Adrenal gland (tissue), 12 donors: Measurements from ENCODE around the gene TULP4. TPM values are rescaled to one million over a fixed set of nuclear protein-coding genes. Genes with fewer than 3 reads are reported as not detected.

Source experiments
- DNase-seq, 7 donors: peaks; one replicate each; pipeline ENCODE4 v3.0.0-alpha.2; 2019 to 2020
- H3K27ac ChIP-seq, 5 donors: fragments of 200-600 bp; sonication (generic) in 4 of 5; 1 replicate in 3 of 5; 2 replicates in 2 of 5; pipeline versions ENCODE4 v1.5.1 to v1.8.0; 2016 to 2020; ENCODE audit warnings: mild to moderate bottlenecking in 1 of 5
- H3K27me3 ChIP-seq: fragments of 200-600 bp; 2 replicates; pipeline ENCODE4 v1.8.0; 2021
- H3K36me3 ChIP-seq, 2 donors: fragments of 200-600 bp; replicated peaks in 1 of 2; 1 replicate in 1 of 2; 2 replicates in 1 of 2; pipeline versions ENCODE4 v1.5.1 to v1.8.0; 2018 to 2022
- H3K4me1 ChIP-seq, 2 donors: fragments of 200-600 bp; replicated peaks in 1 of 2; 1 replicate in 1 of 2; 2 replicates in 1 of 2; pipeline versions ENCODE4 v1.5.1 to v1.8.0; 2018 to 2021
- H3K4me3 ChIP-seq, 4 donors: fragments of 200-600 bp; sonication (generic) in 3 of 4; one replicate each; pipeline ENCODE4 v1.5.1; 2016 to 2018
- H3K9me3 ChIP-seq, 3 donors: fragments of 200-600 bp; sonication (generic) in 1 of 3; replicated peaks in 1 of 3; 1 replicate in 2 of 3; 2 replicates in 1 of 3; pipeline versions ENCODE4 v1.5.1 to v1.8.0; 2016 to 2021
- CTCF ChIP-seq, 6 experiments: fragments of 450-650 bp in 4 of 6; fragments of 200-600 bp in 2 of 6; sonication (generic) in 1 of 6; IDR thresholded peaks; 1 replicate in 5 of 6; 2 replicates in 1 of 6; pipeline versions ENCODE4 v1.5.1 to v1.8.0; 2016 to 2021; ENCODE audit warnings: antibody characterized with exemption in 6 of 6, mild to moderate bottlenecking in 2 of 6, moderate library complexity in 1 of 6
- POLR2A ChIP-seq, 2 donors: fragments of 450-650 bp; IDR thresholded peaks; one replicate each; pipeline ENCODE4 v1.6.1; 2017; ENCODE audit warnings: antibody characterized with exemption in 2 of 2, mild to moderate bottlenecking in 2 of 2, moderate library complexity in 1 of 2
- WGBS, 4 donors: extraction: QIAGEN DNeasy Blood & Tissue Kit in 2 of 4; methylation state at CpG; one replicate each; pipeline versions ENCODE4 v1.1.5 to v1.1.7; 2013 to 2017; 5-methylcytosine and 5-hydroxymethylcytosine counted together
- intact Hi-C, 2 donors: fragments of 100-400 bp; cut with DNase I; formaldehyde crosslinking; loops; one replicate each; pipeline versions ENCODE4 v1.14.1 to v1.15.0; 2022 to 2023
- polyA plus RNA-seq, 3 donors: library from polyadenylated mRNA; stranded (reverse); fragments of 200-250 nt in 2 of 3; fragments of 350-450 nt in 1 of 3; fragmentation: Illumina TruSeq in 1 of 3; extraction: RNeasy Lipid Tissue Mini Kit (QIAGEN cat#74804) in 1 of 3; gene quantifications; one replicate each; pipeline ENCODE4 v1.2.3, GENCODE V29; 2013 to 2014
- total RNA-seq, 9 donors: library from RNA; depleted of rRNA in 4 of 9; stranded (reverse); fragments of >200 nt in 4 of 9; fragments of 120-200 nt in 1 of 9; fragmentation: NEBNext Ultra II Directional in 1 of 9; extraction: Animal tissue kit (Norgen Biotek cat#: 25700) in 1 of 9; gene quantifications; one replicate each; pipeline versions ENCODE4 v1.1.0 to v1.2.4, GENCODE V29; 2013 to 2023
- donor health status: healthy with polysubstance abuse.
- donor health status: Bipolar disorder and iron deficiency.
- donor health status: DM: yes; HTN: yes; CAD: no.
- donor health status: DM: no; HTN: no; CAD: no.
- donor health status: DM: no; HTN: no; CAD: no.
- donor health status: DM: yes; HTN: yes; CAD: no.

The TULP4 gene
- total and polyA plus RNA-seq, 12 donors: 1.9 to 89.6 (median 61.4) TPM

- Histone ChIP-seq H3K4me3 (no peak overlapping the region), H3K4me1 (peaks cover 0 to 10% of the 10 kb centered on the region in 2 donors), H3K27ac (no peak overlapping the region), H3K27me3 (no peaks in the 10 kb centered on the region), H3K9me3 (no peaks in the 10 kb centered on the region), H3K36me3 (no peaks in the 10 kb centered on the region)
- intact Hi-C loops: no loop called here
- WGBS, 4 donors: 93 to 100% (median 97%) methylated on average over 4 of the region's 4 CpGs
- no peak for TF ChIP-seq POLR2A (IDR thresholded peaks at IDR 0.05)
- no peak for TF ChIP-seq CTCF (IDR thresholded peaks at IDR 0.05)
- DNase-seq: no peak
These were observed 130.0 kb downstream of the TULP4 start for GRCh38 chr6:158442306-158442705.

GRCh38 chr6:158445426-158446085, 133.3 kb downstream of the TULP4 start:
- intact Hi-C loops: no loop called here
- no peak overlapping the region for H3K27ac ChIP-seq
- H3K27me3 ChIP-seq: no peaks in the 10 kb centered on the region
- H3K36me3 ChIP-seq: no peaks in the 10 kb centered on the region
- no peak for DNase-seq
- no peak for TF ChIP-seq POLR2A (IDR thresholded peaks at IDR 0.05)
- no peak for TF ChIP-seq CTCF (IDR thresholded peaks at IDR 0.05)
- 92 to 97% (median 95%) methylated on average over 5 of the region's 5 CpGs for WGBS, 4 donors
- H3K4me1 ChIP-seq: peaks cover 0 to 10% of the 10 kb centered on the region in 2 donors
- H3K4me3 ChIP-seq: no peak overlapping the region
- H3K9me3 ChIP-seq: no peaks in the 10 kb centered on the region

- TF ChIP-seq POLR2A (IDR thresholded peaks at IDR 0.05): no peak
- no peak for TF ChIP-seq CTCF (IDR thresholded peaks at IDR 0.05)
- no peaks in the 10 kb centered on the region for H3K27me3 ChIP-seq
- no peaks in the 10 kb centered on the region for H3K9me3 ChIP-seq
- no peak overlapping the region for H3K4me3 ChIP-seq
- intact Hi-C loops: no loop called here
- no peak overlapping the region for H3K27ac ChIP-seq
- H3K4me1 ChIP-seq: no peaks in the 10 kb centered on the region
- no peak for DNase-seq
- peaks cover 0 to 11% of the 10 kb centered on the region in 2 donors for H3K36me3 ChIP-seq
- 94 to 97% (median 96%) methylated on average over 10 to 14 of the region's 14 CpGs for WGBS, 4 donors
These were observed 136.6 kb downstream of the TULP4 start for GRCh38 chr6:158448856-158449255.

- no peak overlapping the region for H3K4me3 ChIP-seq
- peaks cover 0 to 11% of the 10 kb centered on the region in 2 donors for H3K36me3 ChIP-seq
- TF ChIP-seq POLR2A (IDR thresholded peaks at IDR 0.05) (no peak), CTCF (IDR thresholded peaks at IDR 0.05) (no peak)
- 92 to 98% (median 93%) methylated on average over 6 to 7 of the region's 7 CpGs for WGBS, 4 donors
- H3K4me1 ChIP-seq: no peaks in the 10 kb centered on the region
- DNase-seq: no peak
- H3K27me3 ChIP-seq: no peaks in the 10 kb centered on the region
- intact Hi-C loops: no loop called here
- H3K9me3 ChIP-seq: no peaks in the 10 kb centered on the region
- no peak overlapping the region for H3K27ac ChIP-seq
These were observed 139.9 kb downstream of the TULP4 start for GRCh38 chr6:158452191-158452590.
